SKM-1 (cell line): ENCODE data around the gene CLDN17.
A peak's percentile ranks its signal among the peaks of the same experiment; 100 is the strongest.

ENCODE experiments used
- DNase-seq: peaks from one replicate; lab custom pipeline; 2025; ENCODE audit not compliant: unreplicated experiment; lab: John Stamatoyannopoulos, UW

Gene CLDN17, protein sequence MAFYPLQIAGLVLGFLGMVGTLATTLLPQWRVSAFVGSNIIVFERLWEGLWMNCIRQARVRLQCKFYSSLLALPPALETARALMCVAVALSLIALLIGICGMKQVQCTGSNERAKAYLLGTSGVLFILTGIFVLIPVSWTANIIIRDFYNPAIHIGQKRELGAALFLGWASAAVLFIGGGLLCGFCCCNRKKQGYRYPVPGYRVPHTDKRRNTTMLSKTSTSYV

DNA sequence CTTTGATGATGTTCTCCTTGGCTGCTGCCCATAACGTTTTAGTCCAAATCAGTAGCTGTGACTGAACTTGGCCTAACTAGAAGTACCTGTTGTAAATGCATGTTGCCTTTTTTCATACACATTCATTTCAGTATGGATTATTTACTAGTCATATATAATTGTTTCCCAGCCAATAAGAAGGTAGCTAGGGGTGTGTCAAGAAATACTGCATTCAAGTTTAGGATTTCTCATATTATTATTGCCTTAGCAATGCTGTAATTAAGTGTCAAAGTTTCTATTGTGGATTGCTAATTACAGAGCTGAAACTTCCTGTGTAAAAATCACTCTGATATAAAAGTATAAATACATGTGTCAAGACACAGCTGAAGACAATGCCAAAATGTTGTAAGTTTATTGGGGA, at the start of gene CLDN17:
CLDN17 (minus strand) TSS at position 101 of the 400 bp plus-strand sequence. CDS start 188 bp downstream, outside the sequence.
- no peak for DNase-seq

DNA sequence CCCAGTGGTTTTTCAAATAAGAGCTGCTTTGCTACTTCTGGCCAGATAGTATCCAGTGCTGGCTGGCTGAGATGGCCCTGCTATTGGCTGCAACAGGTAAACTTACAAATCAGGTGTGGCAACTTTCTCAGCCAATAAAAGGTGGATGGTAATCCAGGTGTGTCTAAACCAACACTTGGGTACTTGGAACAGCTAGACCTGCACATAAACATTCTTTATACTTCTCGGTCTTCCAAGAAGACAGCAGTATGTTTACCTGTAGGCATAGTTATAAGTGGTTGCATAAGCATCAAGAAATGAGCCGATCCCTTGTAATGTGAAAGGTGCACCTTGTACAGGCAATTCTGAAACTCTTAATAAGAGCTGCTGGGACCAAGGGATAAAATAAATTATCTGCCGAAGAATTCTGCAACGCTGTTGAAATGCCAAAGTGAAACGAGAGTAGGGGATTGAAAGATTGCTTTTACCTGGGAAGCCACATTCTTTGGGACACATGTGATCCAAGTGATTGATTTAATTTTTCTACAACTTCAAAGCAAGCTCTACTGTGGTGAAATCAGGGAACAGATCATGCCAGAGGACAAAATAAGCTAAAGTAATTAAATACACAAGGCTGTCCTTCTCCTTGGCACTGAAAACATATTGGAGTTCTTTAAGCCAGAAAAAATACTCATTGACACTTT, 49.6 kb upstream of the CLDN17 start, which contains the start of gene CLDN8:
CLDN8 (minus strand) TSS at position 57 of the 683 bp plus-strand sequence. CDS start 172 bp downstream, outside the sequence.
- no peak for DNase-seq

DNA sequence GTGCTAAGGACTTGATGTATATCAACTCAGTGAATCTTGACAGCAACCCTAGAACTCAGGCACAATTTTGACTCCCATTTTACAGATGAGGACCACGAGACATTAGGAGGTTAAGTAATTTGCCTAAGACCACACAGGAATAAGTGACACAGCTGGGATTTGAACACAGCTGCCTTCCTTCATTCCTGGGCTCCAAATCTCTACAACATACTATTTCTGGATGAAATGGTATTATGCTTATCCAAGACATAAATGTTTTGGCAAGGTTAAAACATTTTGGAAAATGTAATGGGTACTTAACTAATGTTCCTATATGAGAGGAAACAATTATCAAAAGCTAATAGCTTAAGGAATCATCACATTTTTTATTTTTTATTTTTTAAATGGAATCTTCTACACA, 44.5 kb upstream of the CLDN17 start:
- DNase-seq, result no peak

DNA sequence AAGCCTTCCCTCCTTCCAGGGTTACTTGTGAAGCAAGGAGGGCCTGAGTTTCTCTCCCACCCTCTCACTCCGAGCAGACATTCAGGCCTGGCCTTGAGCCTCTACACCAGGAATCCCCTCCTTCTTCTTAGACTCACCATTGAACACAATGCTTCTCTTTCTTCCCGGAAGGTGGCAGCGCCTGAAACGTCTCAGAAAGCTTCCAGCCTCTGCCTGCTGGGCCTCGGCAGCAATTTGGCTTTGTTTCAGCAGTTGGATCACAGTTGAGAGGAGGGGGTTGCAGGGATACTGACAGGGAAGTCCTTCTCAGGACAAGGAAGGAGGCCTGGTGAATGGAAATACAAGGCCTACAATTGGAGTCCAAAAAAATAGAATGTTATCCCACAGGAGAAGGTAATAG, 43.0 kb upstream of the CLDN17 start:
- no peak for DNase-seq

DNA sequence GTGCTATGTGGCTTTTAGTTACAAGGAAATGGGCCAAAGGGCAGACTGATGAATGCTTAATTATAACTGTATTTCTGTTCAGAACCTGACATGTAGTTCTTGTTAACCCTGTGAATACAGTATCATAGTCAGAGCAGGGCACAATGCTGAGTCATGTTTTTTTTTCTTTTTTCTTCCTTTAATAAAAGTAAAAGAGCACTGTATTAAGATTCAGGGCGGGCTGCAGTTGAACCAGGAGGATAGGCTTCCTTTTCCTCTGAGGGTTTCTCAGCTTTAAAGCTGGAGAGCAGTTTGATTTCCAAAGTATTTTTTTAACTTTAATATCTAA, 40.6 kb upstream of the CLDN17 start:
- DNase-seq, result no peak

DNA sequence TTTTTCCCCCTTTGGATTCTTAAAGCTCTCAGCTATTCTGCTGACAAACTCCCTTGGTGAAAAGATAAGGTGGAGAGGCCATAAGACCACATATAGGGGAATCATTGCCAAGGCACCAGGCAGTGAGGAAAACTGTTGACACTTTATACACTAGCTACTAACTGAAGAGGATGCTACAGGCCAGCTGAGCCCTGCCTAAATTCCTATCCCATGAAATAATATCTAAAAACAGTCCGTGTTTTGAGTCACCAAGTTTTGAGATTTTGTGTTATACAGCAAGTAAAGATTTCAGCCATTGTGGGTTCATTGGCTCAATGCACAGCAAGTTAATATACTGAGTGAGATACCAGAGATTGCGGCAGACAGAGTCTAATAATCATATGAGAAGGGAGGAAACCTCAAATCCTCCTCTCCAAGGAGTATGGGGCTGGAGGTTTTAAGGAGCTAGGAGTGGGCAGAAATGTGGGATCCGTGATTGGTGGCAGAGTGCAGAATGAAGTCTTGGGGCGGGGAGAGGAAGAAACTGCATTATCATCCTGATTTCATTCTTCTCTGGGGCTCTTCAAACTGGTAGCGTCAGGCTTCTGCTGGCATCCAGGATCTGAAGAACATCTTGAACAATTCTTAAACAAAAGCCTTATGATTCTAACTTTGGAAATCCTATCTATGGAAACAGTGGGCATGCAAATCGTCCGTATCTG, 40.1 kb upstream of the CLDN17 start:
- no peak for DNase-seq

DNA sequence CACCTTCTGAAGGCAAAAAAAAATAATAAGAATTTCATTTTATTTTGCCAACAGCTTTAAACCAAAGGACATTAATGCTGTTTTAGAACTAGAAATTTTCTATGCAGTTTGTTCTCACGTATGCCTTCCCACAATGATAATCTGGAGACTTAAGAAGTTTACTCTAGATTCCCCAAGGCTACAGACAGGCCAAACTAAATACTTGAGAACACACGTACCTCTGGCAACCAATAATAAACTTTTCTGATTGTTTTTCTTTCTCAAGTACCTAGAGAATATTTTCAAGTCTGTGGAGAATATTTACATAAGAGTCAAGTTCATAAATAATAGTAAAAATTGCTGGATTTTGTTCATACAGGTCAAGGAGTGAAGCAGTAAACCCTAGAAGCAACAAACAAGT, 33.4 kb upstream of the CLDN17 start:
- no peak for DNase-seq

DNA sequence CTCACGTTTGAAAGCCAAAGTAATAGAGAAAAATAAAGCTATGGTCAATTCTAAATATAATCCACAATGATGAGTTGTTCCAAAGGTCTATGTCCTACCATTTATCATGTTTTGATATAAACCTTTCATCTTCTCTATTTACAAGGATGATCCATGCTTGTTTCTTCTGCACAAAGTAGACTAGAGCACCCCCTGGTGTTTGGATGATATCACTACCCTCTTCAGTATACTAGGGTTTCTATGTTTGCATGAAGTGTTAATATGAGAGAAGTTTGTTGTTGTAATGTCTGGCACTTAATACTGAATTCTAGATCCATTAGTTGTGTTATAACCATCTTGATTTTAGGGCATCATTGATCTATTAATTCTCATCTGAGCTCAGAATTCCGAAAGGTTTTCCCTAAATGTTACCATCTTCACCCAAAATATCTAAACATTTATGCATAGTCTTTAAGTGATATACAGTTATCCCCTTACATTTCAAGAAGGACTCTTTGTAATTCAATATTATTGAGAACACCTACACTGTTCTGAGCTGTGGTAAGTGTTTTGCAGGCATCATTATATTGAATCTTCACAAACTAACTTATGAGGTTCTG, 28.2 kb upstream of the CLDN17 start:
- DNase-seq, result peak; percentile 58

DNA sequence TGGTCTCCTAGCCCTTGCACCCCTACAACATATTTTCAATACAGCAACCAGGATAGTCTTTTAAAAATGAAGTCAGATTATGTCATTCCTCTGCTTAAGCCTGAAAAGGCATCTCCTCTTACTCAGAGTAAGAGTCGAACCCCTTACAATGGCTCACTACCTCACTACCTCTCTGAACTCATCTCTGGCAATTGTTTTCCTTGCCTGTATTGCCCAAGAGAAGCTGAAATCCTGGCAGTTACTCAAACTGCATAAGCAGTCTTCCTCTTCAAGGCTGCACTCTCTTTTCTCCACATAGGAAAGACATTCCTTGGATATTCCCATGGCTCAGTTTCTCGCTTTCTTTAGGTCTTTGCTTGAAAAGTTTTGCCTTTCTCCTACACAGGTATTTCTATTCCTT, 26.6 kb upstream of the CLDN17 start:
- DNase-seq, result no peak

DNA sequence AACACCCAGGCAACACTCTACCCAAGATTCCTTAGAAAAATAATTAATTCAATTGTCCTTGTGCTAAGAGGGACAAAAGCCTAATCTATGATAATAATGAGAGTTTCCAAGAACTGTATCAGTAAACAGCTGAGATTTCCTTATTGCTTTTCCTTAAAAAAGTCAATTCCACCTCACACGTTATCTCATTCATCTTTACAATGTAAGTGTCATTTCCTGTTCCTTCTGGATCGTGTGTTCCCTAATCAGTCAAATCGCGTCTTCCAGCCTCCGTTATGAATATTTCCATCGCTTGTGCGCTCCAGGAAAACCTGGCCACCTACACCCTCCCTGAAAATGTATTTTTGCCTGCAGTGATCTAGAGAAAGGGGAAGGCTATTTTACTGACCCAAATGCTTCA, 23.9 kb upstream of the CLDN17 start:
- DNase-seq, result no peak

DNA sequence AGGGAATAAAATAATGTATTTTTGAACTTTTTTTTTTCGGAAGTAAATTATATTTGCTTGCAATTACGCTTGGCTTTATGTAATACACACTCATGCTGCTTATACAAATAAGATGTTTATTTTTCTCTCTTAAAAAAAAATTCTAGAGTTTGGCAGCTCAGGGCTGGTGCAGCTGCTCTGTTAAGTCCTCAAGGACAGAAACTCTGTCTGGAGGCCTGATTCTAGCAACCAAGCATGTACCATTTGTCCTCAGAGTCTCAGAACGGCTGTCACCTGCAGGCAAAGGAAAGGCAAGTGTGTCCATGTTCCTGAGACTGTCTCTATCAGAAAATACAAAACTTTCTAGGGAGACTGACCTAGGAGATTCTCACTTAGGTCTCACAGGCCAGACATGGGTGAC, 23.2 kb upstream of the CLDN17 start:
- no peak for DNase-seq

DNA sequence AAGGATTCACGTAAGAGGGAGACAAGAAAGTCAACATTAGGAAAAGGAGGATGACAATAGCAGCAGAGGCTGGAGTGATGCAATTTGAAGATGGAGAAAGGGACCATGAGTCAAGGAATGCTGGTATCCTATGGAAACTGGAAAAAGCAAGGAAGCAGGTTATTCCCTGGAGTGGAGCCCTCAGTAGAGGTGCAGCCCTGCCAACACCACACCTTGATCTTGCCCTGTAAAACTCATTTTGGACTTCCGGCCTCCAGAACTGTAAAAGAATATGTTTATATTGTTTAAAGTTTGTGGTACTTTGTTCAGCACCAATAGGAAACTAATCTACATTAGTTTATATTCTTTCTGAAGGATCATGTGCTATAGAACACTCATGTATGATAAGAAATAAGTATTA, 19.6 kb upstream of the CLDN17 start:
- DNase-seq, result no peak

DNA sequence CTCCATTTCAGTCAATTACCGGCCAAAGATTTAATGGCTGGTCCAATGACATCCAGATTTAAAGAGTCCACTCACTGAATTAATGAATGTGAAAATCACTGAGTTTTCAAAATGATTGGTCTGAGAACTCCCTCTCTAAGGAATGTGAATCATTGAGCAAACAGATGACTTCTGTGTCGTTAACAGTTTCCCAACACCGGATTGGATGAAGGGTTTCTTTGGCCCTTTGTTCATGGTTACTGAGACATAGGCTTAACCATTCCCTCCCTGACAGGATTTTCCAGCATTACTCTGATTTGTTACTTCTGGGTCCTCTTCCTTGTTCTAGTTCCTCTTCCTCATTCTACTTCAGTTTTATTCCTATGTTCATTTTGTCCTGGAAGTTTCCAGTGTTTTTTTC, 1.5 kb upstream of the CLDN17 start:
- DNase-seq, result no peak

DNA sequence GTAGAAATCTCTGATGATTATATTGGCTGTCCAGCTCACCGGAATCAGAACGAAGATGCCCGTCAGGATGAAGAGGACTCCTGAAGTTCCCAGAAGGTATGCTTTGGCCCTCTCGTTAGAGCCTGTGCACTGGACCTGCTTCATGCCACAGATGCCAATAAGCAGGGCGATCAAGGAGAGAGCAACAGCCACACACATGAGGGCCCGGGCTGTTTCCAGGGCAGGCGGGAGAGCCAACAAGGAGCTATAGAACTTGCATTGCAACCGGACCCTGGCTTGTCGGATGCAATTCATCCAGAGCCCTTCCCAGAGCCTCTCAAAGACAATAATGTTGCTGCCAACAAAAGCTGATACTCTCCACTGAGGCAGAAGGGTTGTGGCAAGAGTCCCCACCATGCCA, 434 bp downstream of the CLDN17 start:
- DNase-seq, result no peak

DNA sequence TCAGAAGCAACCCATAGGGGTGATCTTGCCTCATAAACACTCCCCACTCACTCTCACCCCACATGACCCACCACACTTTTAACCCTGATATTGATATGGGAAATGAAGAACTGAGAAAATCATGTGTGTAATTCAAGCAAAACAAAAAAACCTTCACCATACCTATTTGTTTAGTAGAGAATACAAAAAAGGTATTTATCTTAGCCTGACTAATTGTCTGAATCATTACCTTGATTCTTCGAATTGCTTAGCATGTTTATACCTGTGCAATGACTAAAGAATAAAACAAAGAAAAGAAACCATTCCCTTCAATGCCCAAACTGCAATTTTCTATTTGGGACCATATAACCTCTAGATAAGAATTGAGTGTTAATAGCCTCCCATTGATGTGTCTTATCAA, 1.8 kb downstream of the CLDN17 start:
- no peak for DNase-seq

DNA sequence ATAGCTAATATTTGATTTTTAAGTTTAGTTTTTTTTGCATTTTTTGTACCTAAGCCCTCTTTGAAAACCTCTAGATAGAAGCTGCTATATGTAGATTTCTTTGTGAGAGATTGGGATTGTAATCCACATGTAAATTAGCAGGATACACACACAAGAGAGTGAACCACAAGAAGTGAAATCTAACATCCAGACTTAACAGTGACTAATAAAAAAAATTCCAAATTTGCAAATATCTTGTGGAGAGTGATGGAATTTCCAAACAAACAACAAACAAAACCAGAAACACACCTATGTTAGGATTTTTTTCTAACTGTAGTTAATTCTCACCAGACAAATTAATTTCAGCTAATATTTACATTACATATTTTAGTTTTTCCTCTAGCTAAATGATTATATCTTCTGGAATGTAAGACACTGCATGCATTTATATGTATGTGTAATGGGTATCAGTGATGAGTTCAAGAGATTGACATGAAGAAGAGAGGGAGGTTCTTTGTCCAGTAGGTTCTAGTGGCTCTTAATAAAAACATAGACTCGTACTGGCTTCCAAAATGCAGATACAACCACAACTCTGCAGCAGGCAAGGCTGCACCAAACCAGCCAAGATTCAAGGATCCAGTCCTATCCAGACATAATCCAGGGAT, 12.8 kb downstream of the CLDN17 start:
- DNase-seq, result no peak

DNA sequence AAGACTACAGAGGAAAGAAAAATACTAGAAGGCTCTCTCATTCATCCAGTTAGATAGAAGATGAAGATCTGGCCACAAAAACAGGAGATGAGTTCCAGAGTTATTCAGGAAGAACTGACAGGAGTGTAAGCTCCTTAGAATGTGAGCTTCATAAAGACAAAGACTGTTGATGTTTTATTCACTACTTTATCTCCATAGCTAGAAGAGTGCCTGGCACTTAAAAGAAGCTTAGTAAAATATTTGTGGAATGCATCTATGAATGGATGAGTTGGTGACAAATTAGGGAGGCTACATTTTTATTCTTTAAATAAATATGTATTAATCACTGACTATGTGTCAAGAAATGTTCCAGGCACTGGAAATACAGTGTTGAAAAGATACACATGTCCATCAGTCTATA, 13.8 kb downstream of the CLDN17 start:
- DNase-seq, result no peak

DNA sequence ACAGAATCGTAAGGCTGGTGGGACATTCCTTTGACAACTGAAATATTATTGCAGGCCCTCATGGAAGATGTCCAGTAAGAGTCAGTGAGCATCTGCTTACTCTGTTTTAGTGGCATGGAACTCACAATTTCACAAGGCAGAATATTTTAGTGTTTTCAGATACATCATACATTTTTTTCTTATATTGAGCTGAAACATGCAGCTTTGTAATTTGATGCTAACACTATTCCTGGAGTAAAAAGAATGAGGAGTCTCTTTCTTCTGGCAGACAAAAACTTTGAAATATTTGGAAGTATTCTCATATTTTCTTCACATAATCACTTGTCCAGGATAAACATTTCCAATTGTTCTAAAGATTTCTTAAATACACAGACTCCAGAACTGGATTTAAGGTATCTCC, 17.7 kb downstream of the CLDN17 start:
- no peak for DNase-seq

DNA sequence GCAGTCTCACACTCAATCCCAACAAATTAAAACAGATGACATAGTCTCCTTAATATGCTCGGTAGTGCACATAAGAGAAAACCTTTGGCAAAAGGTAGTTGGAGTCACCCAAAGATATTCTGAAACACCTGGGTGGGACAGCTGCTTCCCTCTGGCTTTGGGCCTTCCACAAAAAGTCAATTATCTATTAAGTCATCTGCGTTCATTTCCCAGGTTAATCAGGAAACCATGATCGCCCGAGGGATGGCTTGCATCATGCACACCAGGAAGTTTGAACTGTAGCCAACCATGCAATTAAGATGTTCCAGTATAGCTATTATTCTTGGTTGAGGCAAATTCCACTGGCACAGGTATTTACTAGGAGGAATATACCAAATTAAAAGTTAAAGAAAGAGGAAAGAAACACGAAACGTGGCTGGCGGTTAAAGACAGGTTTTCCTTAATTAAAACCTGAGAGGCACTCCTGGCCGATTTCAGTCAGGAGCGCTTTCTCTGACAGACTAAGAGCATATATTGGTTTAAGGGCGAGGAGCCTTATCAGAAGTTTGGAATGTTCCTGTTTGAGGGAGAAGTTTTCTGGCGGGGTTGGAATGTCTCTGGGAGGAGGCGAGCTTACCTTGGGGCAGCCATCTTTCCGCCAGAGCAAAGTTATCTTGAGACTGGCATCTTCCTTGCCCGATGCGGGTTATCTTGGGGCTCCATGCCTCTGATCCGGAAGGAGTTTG, 19.9 kb downstream of the CLDN17 start:
- DNase-seq, result no peak

DNA sequence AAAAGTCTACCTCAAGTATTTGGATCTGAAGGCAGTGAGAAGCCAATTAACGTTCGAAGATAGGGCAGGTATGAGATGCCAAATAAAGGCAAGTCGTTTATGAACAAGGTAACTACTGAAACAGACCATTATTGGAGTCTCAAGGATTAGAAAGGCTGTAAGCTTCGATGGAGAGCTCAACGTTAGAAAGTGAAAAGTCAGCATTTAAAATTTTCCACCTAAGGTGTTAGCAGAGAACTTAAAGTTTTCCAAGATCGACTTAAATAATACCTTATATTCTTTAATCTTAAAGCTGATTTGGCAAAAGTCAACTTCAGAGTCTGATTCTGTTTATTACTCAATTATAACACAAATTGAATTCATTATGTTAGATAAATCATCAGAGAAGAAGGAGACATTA, 28.1 kb downstream of the CLDN17 start:
- DNase-seq, result no peak

DNA sequence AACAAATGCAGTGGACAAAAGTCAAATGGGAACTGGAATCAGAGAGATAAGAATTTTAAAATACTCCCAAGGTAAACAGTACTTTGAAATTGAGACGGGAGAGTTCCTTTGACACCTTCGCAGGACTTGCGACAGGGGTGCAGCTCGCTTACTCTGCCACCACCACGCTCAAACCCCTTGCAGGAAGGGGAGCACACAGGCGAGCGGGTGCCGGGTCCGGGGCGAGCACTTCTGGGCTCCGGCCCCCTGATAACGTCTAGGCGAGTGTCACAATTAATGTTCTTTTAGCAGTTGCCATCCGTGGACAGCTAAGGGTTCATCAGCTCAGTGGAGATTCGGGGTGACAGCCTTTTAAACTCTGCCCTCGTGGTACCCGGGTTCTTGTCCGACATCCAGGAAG, 37.4 kb downstream of the CLDN17 start:
- DNase-seq, result no peak
